Omental fat pad (tissue), 4 donors: ENCODE measurements around the gene HFM1. TPM values are rescaled to one million over a fixed set of nuclear protein-coding genes. Genes with fewer than 3 reads are reported as not detected.
"Not testable (repeated sequence)": the region's sequence is repeated elsewhere in the genome, so short reads cannot be mapped to it uniquely, and the experiment has no call there.

Source experiments
- ATAC-seq: fragments of 150-250 bp; one replicate; pipeline ENCODE4 v1.9.1; 2016; ENCODE audit warnings: mild to moderate bottlenecking, moderate library complexity; ENCODE audit not compliant: low FRiP score
- DNase-seq: peaks from one replicate; pipeline ENCODE4 v3.0.0-alpha.2; 2019; ENCODE audit warnings: low spot score
- total RNA-seq, 4 donors: library from RNA; depleted of rRNA; stranded (reverse); fragments of >200 nt; gene quantifications; one replicate each; pipeline ENCODE4 v1.1.0, GENCODE V29; 2016
- TF ChIP-seq, protein P1 (sequence below), 3 donors: fragments of 450-650 bp; IDR thresholded peaks; one replicate each; pipeline ENCODE4 v1.5.1; 2016 to 2017; ENCODE audit warnings: antibody characterized with exemption in 3 of 3, mild to moderate bottlenecking in 3 of 3, moderate library complexity in 2 of 3

Gene HFM1
- total RNA-seq, 4 donors from 2014 or later, result 0.50 to 1.7 (median 0.78) TPM

- no peak for DNase-seq
- no peak for ATAC-seq
- TF ChIP-seq, protein P1, sequence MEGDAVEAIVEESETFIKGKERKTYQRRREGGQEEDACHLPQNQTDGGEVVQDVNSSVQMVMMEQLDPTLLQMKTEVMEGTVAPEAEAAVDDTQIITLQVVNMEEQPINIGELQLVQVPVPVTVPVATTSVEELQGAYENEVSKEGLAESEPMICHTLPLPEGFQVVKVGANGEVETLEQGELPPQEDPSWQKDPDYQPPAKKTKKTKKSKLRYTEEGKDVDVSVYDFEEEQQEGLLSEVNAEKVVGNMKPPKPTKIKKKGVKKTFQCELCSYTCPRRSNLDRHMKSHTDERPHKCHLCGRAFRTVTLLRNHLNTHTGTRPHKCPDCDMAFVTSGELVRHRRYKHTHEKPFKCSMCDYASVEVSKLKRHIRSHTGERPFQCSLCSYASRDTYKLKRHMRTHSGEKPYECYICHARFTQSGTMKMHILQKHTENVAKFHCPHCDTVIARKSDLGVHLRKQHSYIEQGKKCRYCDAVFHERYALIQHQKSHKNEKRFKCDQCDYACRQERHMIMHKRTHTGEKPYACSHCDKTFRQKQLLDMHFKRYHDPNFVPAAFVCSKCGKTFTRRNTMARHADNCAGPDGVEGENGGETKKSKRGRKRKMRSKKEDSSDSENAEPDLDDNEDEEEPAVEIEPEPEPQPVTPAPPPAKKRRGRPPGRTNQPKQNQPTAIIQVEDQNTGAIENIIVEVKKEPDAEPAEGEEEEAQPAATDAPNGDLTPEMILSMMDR (IDR thresholded peaks at IDR 0.05), result no peak
Observed at GRCh38 chr1:91427741-91428140, 23.1 kb upstream of the HFM1 start.

GRCh38 chr1:91422523-91422922, 17.9 kb upstream of the HFM1 start:
- not testable (repeated sequence) for DNase-seq, ATAC-seq

- no peak for ATAC-seq
- TF ChIP-seq, protein P1 (IDR thresholded peaks at IDR 0.05), result no peak
Observed at GRCh38 chr1:91412371-91412770, 7.7 kb upstream of the HFM1 start.

DNA sequence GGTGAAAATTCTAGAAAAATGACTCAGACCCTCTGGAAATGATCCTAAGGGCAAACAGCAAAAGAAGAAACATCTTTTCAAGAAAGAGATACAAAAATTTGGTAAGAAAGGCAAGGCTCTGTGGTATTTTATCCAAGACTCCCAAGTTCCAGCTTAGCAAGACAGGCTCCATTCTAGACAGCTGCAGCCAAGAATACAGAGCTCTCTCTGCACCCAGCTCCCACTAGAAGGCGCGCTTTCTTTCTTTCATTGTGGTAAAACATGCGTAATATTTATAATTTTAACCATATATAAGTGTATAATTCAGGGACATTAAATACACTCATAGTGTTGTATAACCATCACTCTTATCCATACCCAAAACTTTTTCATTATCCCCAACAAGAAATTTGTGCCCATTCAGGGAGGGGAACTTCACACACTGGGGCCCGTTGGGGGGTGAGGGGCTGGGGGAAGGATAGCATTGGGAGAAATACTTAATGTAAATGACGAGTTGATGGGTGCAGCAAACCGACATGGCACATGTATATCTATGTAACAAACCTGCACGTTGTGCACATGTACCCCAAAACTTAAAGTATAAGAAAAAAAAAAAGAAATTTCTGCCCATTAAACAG, 2.2 kb upstream of the HFM1 start:
- DNase-seq, result no peak
- TF ChIP-seq, protein P1 (IDR thresholded peaks at IDR 0.05), result no peak

More at GRCh38 chr1:91412371-91412770, 7.7 kb upstream of the HFM1 start:
- no peak for DNase-seq

GRCh38 chr1:91402023-91402422, 2.6 kb downstream of the HFM1 start:
- ATAC-seq, result no peak
- no peak for DNase-seq
- TF ChIP-seq, protein P1 (IDR thresholded peaks at IDR 0.05), result no peak

More for the DNA sequence above, 2.2 kb upstream of the HFM1 start:
- no peak for ATAC-seq

DNA sequence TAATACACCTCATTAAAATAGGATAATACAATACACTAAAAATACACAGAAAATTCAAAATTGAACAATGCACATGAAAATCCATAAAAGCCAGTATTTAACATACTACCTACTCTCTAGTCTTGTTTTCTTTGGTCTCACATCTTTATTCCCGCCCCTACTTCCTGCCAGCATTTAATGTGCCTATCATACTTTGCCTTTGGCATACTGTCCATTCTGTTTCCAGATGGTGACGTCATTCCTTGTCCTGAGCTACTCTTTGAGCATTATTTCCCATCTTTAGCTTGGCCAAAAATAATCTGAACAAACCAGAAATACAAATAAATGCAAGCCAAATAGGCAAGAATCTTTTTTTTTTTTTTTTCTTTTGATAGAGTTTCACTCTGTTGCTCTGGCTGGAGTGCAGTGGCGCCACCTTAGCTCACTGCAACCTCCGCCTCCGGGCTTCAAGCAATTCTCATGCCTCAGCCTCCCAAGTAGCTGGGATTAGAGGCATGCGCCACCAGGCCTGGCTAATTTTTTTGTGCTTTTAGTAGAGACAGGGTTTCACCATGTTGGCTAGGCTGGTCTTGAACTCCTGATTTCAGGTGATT, 4.4 kb downstream of the HFM1 start:
- DNase-seq, result no peak
- TF ChIP-seq, protein P1 (IDR thresholded peaks at IDR 0.05), result no peak
- ATAC-seq, result no peak

DNA sequence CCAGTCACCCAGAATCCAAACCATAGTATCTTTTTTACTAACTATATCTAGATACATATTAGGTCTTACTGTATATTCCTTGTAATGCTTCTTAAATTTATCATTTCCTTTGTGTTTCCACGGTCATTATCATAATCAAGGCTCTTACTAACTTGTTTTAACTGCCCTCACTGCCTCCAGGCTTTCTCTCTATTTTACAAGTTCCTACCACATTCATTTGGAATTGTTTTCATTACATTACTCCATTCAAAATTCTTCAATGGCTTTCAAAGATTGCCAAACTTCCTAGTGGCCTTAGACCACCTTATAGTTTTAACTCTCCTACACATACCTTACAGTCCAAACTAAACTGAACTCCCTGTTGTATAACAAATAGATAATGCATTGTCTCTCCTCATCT, 6.3 kb downstream of the HFM1 start:
- TF ChIP-seq, protein P1 (IDR thresholded peaks at IDR 0.05), result no peak
- ATAC-seq, result no peak
- DNase-seq, result no peak
